ENCODE data around the gene AADACL2. TPM values are rescaled to one million over a fixed set of nuclear protein-coding genes. Genes with fewer than 3 reads are reported as not detected.

AADACL2 gene
- total and polyA plus RNA-seq, 4 experiments from 2014 or later: not detected

GRCh38 chr3:151732861-151733260 is 866 bp upstream of the AADACL2 start:
- H3K9me3 Mint-ChIP-seq: peaks cover 0 to 12% (median 4%) of the 10 kb centered on the region in 8 donors
- no peaks in the 10 kb centered on the region for H3K36me3 Mint-ChIP-seq
- no peak overlapping the region for H3K27ac Mint-ChIP-seq

GRCh38 chr3:151740581-151740980 is 6.9 kb downstream of the AADACL2 start:
- no peaks in the 10 kb centered on the region for H3K27me3 ChIP-seq (ENCODE audit: insufficient read depth, low read length)
- no peak overlapping the region for H3K27ac ChIP-seq (ENCODE audit: low read depth, low read length)
- H3K27ac Mint-ChIP-seq: no peak overlapping the region
- no peak overlapping the region for H3K4me3 Mint-ChIP-seq
- intact Hi-C loops (cut with micrococcal nuclease): no loop called here
- H3K36me3 Mint-ChIP-seq: no peaks in the 10 kb centered on the region
- no peaks in the 10 kb centered on the region for H3K36me3 ChIP-seq (ENCODE audit: insufficient read depth, low read length)
- peaks cover 0 to 3% (median 0%) of the 10 kb centered on the region in 4 donors for H3K4me1 Mint-ChIP-seq
- no peaks in the 10 kb centered on the region for H3K9me3 ChIP-seq (ENCODE audit: control insufficient read depth in 1 of 2, low read length in 2 of 2)
- H3K4me1 ChIP-seq (ENCODE audit: insufficient read depth, low read length): no peaks in the 10 kb centered on the region
- H3K4me3 ChIP-seq (ENCODE audit: low read length in 2 of 2): no peak overlapping the region
- DNase-seq: no peak
- peaks cover 0 to 15% (median 1%) of the 10 kb centered on the region in 8 donors for H3K9me3 Mint-ChIP-seq
- H3K27me3 Mint-ChIP-seq: peaks cover 0 to 8% of the 10 kb centered on the region in 2 donors
- CTCF ChIA-PET (ENCODE audit: partially characterized antibody): no interaction called here
- POLR2A ChIA-PET (ENCODE audit: partially characterized antibody): no interaction called here

More at GRCh38 chr3:151732861-151733260, 866 bp upstream of the AADACL2 start:
- H3K4me3 Mint-ChIP-seq: no peak overlapping the region
- H3K27me3 Mint-ChIP-seq: peaks cover 2 to 10% of the 10 kb centered on the region in 2 donors
- no peaks in the 10 kb centered on the region for H3K36me3 ChIP-seq (ENCODE audit: insufficient read depth, low read length)
- H3K27me3 ChIP-seq (ENCODE audit: insufficient read depth, low read length): no peaks in the 10 kb centered on the region
- no peaks in the 10 kb centered on the region for H3K4me1 ChIP-seq (ENCODE audit: insufficient read depth, low read length)
- no peak overlapping the region for H3K4me3 ChIP-seq (ENCODE audit: low read length in 2 of 2)
- H3K9me3 ChIP-seq (ENCODE audit: control insufficient read depth in 1 of 2, low read length in 2 of 2): no peaks in the 10 kb centered on the region
- H3K4me1 Mint-ChIP-seq: no peaks in the 10 kb centered on the region
- no peak overlapping the region for H3K27ac ChIP-seq (ENCODE audit: low read depth, low read length)
- intact Hi-C loops (cut with micrococcal nuclease): no loop called here
- DNase-seq: no peak
- ChIA-PET POLR2A (ENCODE audit: partially characterized antibody) (no interaction called here), CTCF (ENCODE audit: partially characterized antibody) (no interaction called here)

- no peak for DNase-seq
- ChIA-PET POLR2A (ENCODE audit: partially characterized antibody) (no interaction called here), CTCF (ENCODE audit: partially characterized antibody) (no interaction called here)
- Mint-ChIP-seq H3K4me3 (no peak overlapping the region), H3K4me1 (peaks cover 0 to 3% (median 0%) of the 10 kb centered on the region in 4 donors), H3K9me3 (peaks cover 0 to 9% (median 0%) of the 10 kb centered on the region in 8 donors), H3K36me3 (no peaks in the 10 kb centered on the region), H3K27me3 (peaks cover 1 to 4% of the 10 kb centered on the region in 2 donors), H3K27ac (no peak overlapping the region)
- Histone ChIP-seq H3K27me3 (ENCODE audit: insufficient read depth, low read length) (no peaks in the 10 kb centered on the region), H3K27ac (ENCODE audit: low read depth, low read length) (no peak overlapping the region), H3K4me1 (ENCODE audit: insufficient read depth, low read length) (no peaks in the 10 kb centered on the region), H3K9me3 (ENCODE audit: control insufficient read depth in 1 of 2, low read length in 2 of 2) (no peaks in the 10 kb centered on the region), H3K36me3 (ENCODE audit: insufficient read depth, low read length) (no peaks in the 10 kb centered on the region), H3K4me3 (ENCODE audit: low read length in 2 of 2) (no peak overlapping the region)
- intact Hi-C loops (cut with micrococcal nuclease): no loop called here
These were observed 10.1 kb downstream of the AADACL2 start for GRCh38 chr3:151743855-151744254.

GRCh38 chr3:151750181-151750580 is 16.5 kb downstream of the AADACL2 start:
- H3K36me3 Mint-ChIP-seq: no peaks in the 10 kb centered on the region
- no peak overlapping the region for H3K4me3 ChIP-seq (ENCODE audit: low read length in 2 of 2)
- peaks cover 6 to 11% of the 10 kb centered on the region in 2 donors for H3K27me3 Mint-ChIP-seq
- H3K36me3 ChIP-seq (ENCODE audit: insufficient read depth, low read length): no peaks in the 10 kb centered on the region
- no peaks in the 10 kb centered on the region for H3K4me1 Mint-ChIP-seq
- DNase-seq: no peak
- intact Hi-C loops (cut with micrococcal nuclease): no loop called here
- H3K27ac ChIP-seq (ENCODE audit: low read depth, low read length): no peak overlapping the region
- POLR2A ChIA-PET (ENCODE audit: partially characterized antibody): no interaction called here
- H3K9me3 ChIP-seq (ENCODE audit: control insufficient read depth in 1 of 2, low read length in 2 of 2): no peaks in the 10 kb centered on the region
- no peak overlapping the region for H3K4me3 Mint-ChIP-seq
- CTCF ChIA-PET (ENCODE audit: partially characterized antibody): no interaction called here
- H3K4me1 ChIP-seq (ENCODE audit: insufficient read depth, low read length): no peaks in the 10 kb centered on the region
- peaks cover 0 to 15% (median 1%) of the 10 kb centered on the region in 8 donors for H3K9me3 Mint-ChIP-seq
- H3K27ac Mint-ChIP-seq: no peak overlapping the region
- no peaks in the 10 kb centered on the region for H3K27me3 ChIP-seq (ENCODE audit: insufficient read depth, low read length)

- Histone ChIP-seq H3K27me3 (ENCODE audit: insufficient read depth, low read length) (no peaks in the 10 kb centered on the region), H3K36me3 (ENCODE audit: insufficient read depth, low read length) (no peaks in the 10 kb centered on the region), H3K4me1 (ENCODE audit: insufficient read depth, low read length) (no peaks in the 10 kb centered on the region), H3K4me3 (ENCODE audit: low read length in 2 of 2) (no peak overlapping the region), H3K27ac (ENCODE audit: low read depth, low read length) (no peak overlapping the region), H3K9me3 (ENCODE audit: control insufficient read depth in 1 of 2, low read length in 2 of 2) (no peaks in the 10 kb centered on the region)
- CTCF ChIA-PET (ENCODE audit: partially characterized antibody): no interaction called here
- H3K4me1 Mint-ChIP-seq: no peaks in the 10 kb centered on the region
- POLR2A ChIA-PET (ENCODE audit: partially characterized antibody): no interaction called here
- intact Hi-C loops (cut with micrococcal nuclease): no loop called here
- H3K9me3 Mint-ChIP-seq: peaks cover 0 to 15% (median 1%) of the 10 kb centered on the region in 8 donors
- no peak overlapping the region for H3K27ac Mint-ChIP-seq
- H3K27me3 Mint-ChIP-seq: peaks cover 6 to 11% of the 10 kb centered on the region in 2 donors
- no peak overlapping the region for H3K4me3 Mint-ChIP-seq
- DNase-seq: no peak
- H3K36me3 Mint-ChIP-seq: no peaks in the 10 kb centered on the region
These were observed 17.0 kb downstream of the AADACL2 start for GRCh38 chr3:151750678-151751077.

GRCh38 chr3:151751161-151751560 is 17.4 kb downstream of the AADACL2 start:
- Mint-ChIP-seq H3K27ac (no peak overlapping the region), H3K4me1 (no peaks in the 10 kb centered on the region), H3K36me3 (no peaks in the 10 kb centered on the region), H3K4me3 (no peak overlapping the region), H3K9me3 (peaks cover 0 to 15% (median 1%) of the 10 kb centered on the region in 8 donors), H3K27me3 (peaks cover 6 to 11% of the 10 kb centered on the region in 2 donors)
- DNase-seq: no peak
- Histone ChIP-seq H3K4me1 (ENCODE audit: insufficient read depth, low read length) (no peaks in the 10 kb centered on the region), H3K27me3 (ENCODE audit: insufficient read depth, low read length) (no peaks in the 10 kb centered on the region), H3K27ac (ENCODE audit: low read depth, low read length) (no peak overlapping the region), H3K36me3 (ENCODE audit: insufficient read depth, low read length) (no peaks in the 10 kb centered on the region), H3K4me3 (ENCODE audit: low read length in 2 of 2) (no peak overlapping the region), H3K9me3 (ENCODE audit: control insufficient read depth in 1 of 2, low read length in 2 of 2) (no peaks in the 10 kb centered on the region)
- CTCF ChIA-PET (ENCODE audit: partially characterized antibody): no interaction called here
- intact Hi-C loops (cut with micrococcal nuclease): no loop called here
- POLR2A ChIA-PET (ENCODE audit: partially characterized antibody): no interaction called here

GRCh38 chr3:151753846-151754245 is 20.1 kb downstream of the AADACL2 start:
- CTCF ChIA-PET (ENCODE audit: partially characterized antibody): no interaction called here
- Mint-ChIP-seq H3K9me3 (peaks cover 0 to 8% (median 0%) of the 10 kb centered on the region in 8 donors), H3K27me3 (peaks cover 6 to 10% of the 10 kb centered on the region in 2 donors), H3K27ac (no peak overlapping the region), H3K4me3 (no peak overlapping the region), H3K4me1 (no peaks in the 10 kb centered on the region), H3K36me3 (no peaks in the 10 kb centered on the region)
- no peaks in the 10 kb centered on the region for H3K27me3 ChIP-seq (ENCODE audit: insufficient read depth, low read length)
- intact Hi-C loops (cut with micrococcal nuclease): no loop called here
- DNase-seq: no peak
- H3K9me3 ChIP-seq (ENCODE audit: control insufficient read depth in 1 of 2, low read length in 2 of 2): no peaks in the 10 kb centered on the region
- H3K36me3 ChIP-seq (ENCODE audit: insufficient read depth, low read length): no peaks in the 10 kb centered on the region
- H3K27ac ChIP-seq (ENCODE audit: low read depth, low read length): no peak overlapping the region
- POLR2A ChIA-PET (ENCODE audit: partially characterized antibody): no interaction called here
- no peak overlapping the region for H3K4me3 ChIP-seq (ENCODE audit: low read length in 2 of 2)
- no peaks in the 10 kb centered on the region for H3K4me1 ChIP-seq (ENCODE audit: insufficient read depth, low read length)

- DNase-seq: no peak
- Mint-ChIP-seq H3K36me3 (no peaks in the 10 kb centered on the region), H3K27ac (no peak overlapping the region), H3K9me3 (peaks cover 0 to 5% (median 0%) of the 10 kb centered on the region in 8 donors), H3K4me1 (no peaks in the 10 kb centered on the region), H3K27me3 (peaks cover 0 to 2% of the 10 kb centered on the region in 2 donors), H3K4me3 (no peak overlapping the region)
- Histone ChIP-seq H3K9me3 (ENCODE audit: control insufficient read depth in 1 of 2, low read length in 2 of 2) (no peaks in the 10 kb centered on the region), H3K27me3 (ENCODE audit: insufficient read depth, low read length) (no peaks in the 10 kb centered on the region), H3K4me1 (ENCODE audit: insufficient read depth, low read length) (no peaks in the 10 kb centered on the region), H3K4me3 (ENCODE audit: low read length in 2 of 2) (no peak overlapping the region), H3K27ac (ENCODE audit: low read depth, low read length) (no peak overlapping the region), H3K36me3 (ENCODE audit: insufficient read depth, low read length) (no peaks in the 10 kb centered on the region)
- intact Hi-C loops (cut with micrococcal nuclease): no loop called here
- ChIA-PET CTCF (ENCODE audit: partially characterized antibody) (no interaction called here), POLR2A (ENCODE audit: partially characterized antibody) (no interaction called here)
These were observed 27.9 kb downstream of the AADACL2 start for GRCh38 chr3:151761581-151761980.
